Lower leg skin (tissue), 3 donors: ENCODE data around the gene CCL5.

Source experiments
- CTCF ChIP-seq, 3 donors: fragments of 450-650 bp; IDR thresholded peaks; one replicate each; pipeline ENCODE4 v1.5.1; 2016; ENCODE audit warnings: antibody characterized with exemption in 3 of 3, mild to moderate bottlenecking in 3 of 3, moderate library complexity in 2 of 3
- POLR2A ChIP-seq, 2 donors: fragments of 450-650 bp; IDR thresholded peaks; one replicate each; pipeline ENCODE4 v1.6.1; 2016 to 2017; ENCODE audit warnings: antibody characterized with exemption in 2 of 2, mild to moderate bottlenecking in 1 of 2, moderate library complexity in 1 of 2

GRCh38 chr17:35901631-35902175 is 21.5 kb upstream of the CCL5 start:
- no peak for TF ChIP-seq POLR2A (IDR thresholded peaks at IDR 0.05)
- no peak for TF ChIP-seq CTCF (IDR thresholded peaks at IDR 0.05)
